Natural killer cell (primary cell): Measurements from ENCODE around the gene RDX. TPM values are rescaled to one million over a fixed set of nuclear protein-coding genes. Genes with fewer than 3 reads are reported as not detected.

ENCODE experiments used
- ATAC-seq, 3 donors: fragments of 150-1000 bp in 2 of 3; fragments of 200-7000 bp in 1 of 3; cut with Tn5 transposase; 1 replicate in 1 of 3; 2 replicates in 2 of 3; pipeline ENCODE4 v1.10.0; 2021; ENCODE audit warnings: mild to moderate bottlenecking in 2 of 3, moderate library complexity in 2 of 3
- DNase-seq, 2 donors: peaks; one replicate each; pipeline versions ENCODE4 v3.0.0 to v3.0.0-alpha.2; 2013 to 2021; ENCODE audit warnings: mixed read lengths in 1 of 2
- H3K27ac ChIP-seq: one replicate; pipeline ENCODE4 v1.5.1; 2013; ENCODE audit warnings: mild to moderate bottlenecking, low read length
- H3K27me3 ChIP-seq: one replicate; pipeline ENCODE4 v1.6.1; 2013; ENCODE audit warnings: low read length; ENCODE audit not compliant: control insufficient read depth, insufficient read depth
- H3K36me3 ChIP-seq: one replicate; pipeline ENCODE4 v1.6.1; 2013; ENCODE audit warnings: low read length; ENCODE audit not compliant: control insufficient read depth, insufficient read depth
- H3K4me1 ChIP-seq: one replicate; pipeline ENCODE4 v1.6.1; 2013; ENCODE audit warnings: low read length; ENCODE audit not compliant: control insufficient read depth, insufficient read depth
- H3K4me3 ChIP-seq: one replicate; pipeline ENCODE4 v1.5.1; 2013; ENCODE audit warnings: low read length
- H3K9me3 ChIP-seq: one replicate; pipeline ENCODE4 v1.6.1; 2013; ENCODE audit warnings: low read length; ENCODE audit not compliant: control insufficient read depth, insufficient read depth
- H3K27ac Mint-ChIP-seq, 2 donors: one replicate each; pipeline ENCODE4 v1.8.0; 2022; ENCODE audit warnings: mild to moderate bottlenecking in 2 of 2, mixed read lengths in 2 of 2, moderate library complexity in 1 of 2
- H3K27me3 Mint-ChIP-seq, 2 donors: one replicate each; pipeline ENCODE4 v1.8.0; 2022; ENCODE audit warnings: low read depth in 2 of 2, mixed read lengths in 2 of 2
- H3K36me3 Mint-ChIP-seq: one replicate; pipeline ENCODE4 v1.8.0; 2022; ENCODE audit warnings: mixed read lengths
- H3K4me1 Mint-ChIP-seq, 2 donors: one replicate each; pipeline ENCODE4 v1.8.0; 2022; ENCODE audit warnings: mixed read lengths in 2 of 2
- H3K4me3 Mint-ChIP-seq: one replicate; pipeline ENCODE4 v1.8.0; 2022; ENCODE audit warnings: mild to moderate bottlenecking, moderate library complexity, mixed read lengths
- H3K9me3 Mint-ChIP-seq, 2 donors: one replicate each; pipeline ENCODE4 v1.8.0; 2022; ENCODE audit warnings: mixed read lengths in 2 of 2
- WGBS: methylation state at CpG from one replicate; pipeline ENCODE4 v1.1.7; 2013; ENCODE audit warnings: missing lambda C conversion rate; ENCODE audit not compliant: insufficient coverage; 5-methylcytosine and 5-hydroxymethylcytosine counted together
- intact Hi-C: fragments of 100-400 bp; cut with micrococcal nuclease; formaldehyde crosslinking; loops from one replicate; pipeline ENCODE4 v1.14.2; 2022
- total RNA-seq, 4 donors: library from RNA; stranded (reverse); fragments of 120-200 nt in 1 of 4; gene quantifications; one replicate each; pipeline versions ENCODE4 v1.2.3 to v1.2.4, GENCODE V29; 2013 to 2022
- TF ChIP-seq, protein P1 (sequence below): fragments of 200-600 bp; IDR thresholded peaks from one replicate; pipeline ENCODE4 v1.8.0; 2022; ENCODE audit warnings: antibody characterized with exemption

RDX gene
- total RNA-seq, 3 donors from 2014 or later (not counting 1 experiment from before 2014, with no cell fraction given) = 22.6 to 31.1 (median 25.9) TPM

DNA sequence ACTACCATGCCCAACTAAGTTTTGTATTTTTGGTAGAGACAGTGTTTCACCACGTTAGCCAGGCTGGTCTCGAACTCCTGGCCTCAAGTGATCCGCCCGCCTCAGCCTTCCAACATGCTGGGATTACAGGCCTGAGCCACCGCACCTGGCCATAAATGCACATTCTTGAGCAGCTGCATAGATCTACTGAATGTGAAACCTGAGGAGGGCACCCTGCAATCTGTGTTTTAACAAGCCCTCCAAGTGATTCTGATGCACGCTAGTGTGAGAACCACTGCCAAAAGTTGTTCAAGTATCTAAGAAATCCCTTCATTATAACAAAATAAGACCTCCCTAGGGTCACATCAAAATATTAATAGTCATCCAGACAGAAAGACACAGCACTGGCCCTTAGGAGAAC is 89.3 kb downstream of the RDX start:
- H3K27ac Mint-ChIP-seq = no peak overlapping the region
- H3K27me3 ChIP-seq = no peaks in the 10 kb centered on the region
- no peak for ATAC-seq

DNA sequence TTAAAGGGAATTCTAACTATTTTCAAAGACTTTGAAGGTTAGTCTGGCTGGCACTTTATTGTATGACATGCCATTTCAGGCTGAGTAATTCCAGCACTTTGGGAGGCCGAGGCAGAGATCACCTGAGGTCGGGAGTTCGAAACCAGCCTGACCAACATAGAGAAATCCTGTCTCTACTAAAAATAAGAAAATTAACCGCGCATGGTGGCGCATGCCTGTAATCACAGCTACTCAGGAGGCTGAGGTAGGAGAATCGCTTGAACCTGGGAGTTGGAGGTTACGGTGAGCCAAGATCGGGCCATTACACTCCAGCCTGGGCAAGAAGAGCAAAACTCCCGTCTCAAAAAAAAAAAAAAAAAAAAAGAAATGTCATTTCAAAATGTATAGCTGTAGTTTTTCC is 95.6 kb downstream of the RDX start:
- DNase-seq (no peak), ATAC-seq (no peak)
- Mint-ChIP-seq H3K36me3 (no peaks in the 10 kb centered on the region), H3K4me1 (no peaks in the 10 kb centered on the region), H3K27ac (no peak overlapping the region), H3K27me3 (peaks cover 0 to 5% of the 10 kb centered on the region in 2 donors), H3K9me3 (no peaks in the 10 kb centered on the region), H3K4me3 (no peak overlapping the region)
- Histone ChIP-seq H3K27me3 (no peaks in the 10 kb centered on the region), H3K36me3 (no peaks in the 10 kb centered on the region), H3K9me3 (no peaks in the 10 kb centered on the region), H3K4me1 (no peaks in the 10 kb centered on the region), H3K4me3 (no peak overlapping the region), H3K27ac (no peak overlapping the region)
- intact Hi-C loops = loop anchor here (1.0 kb wide), 3 partner anchors 175 to 1029 kb away; no protein-coding TSS in a partner anchor
- TF ChIP-seq, protein P1, sequence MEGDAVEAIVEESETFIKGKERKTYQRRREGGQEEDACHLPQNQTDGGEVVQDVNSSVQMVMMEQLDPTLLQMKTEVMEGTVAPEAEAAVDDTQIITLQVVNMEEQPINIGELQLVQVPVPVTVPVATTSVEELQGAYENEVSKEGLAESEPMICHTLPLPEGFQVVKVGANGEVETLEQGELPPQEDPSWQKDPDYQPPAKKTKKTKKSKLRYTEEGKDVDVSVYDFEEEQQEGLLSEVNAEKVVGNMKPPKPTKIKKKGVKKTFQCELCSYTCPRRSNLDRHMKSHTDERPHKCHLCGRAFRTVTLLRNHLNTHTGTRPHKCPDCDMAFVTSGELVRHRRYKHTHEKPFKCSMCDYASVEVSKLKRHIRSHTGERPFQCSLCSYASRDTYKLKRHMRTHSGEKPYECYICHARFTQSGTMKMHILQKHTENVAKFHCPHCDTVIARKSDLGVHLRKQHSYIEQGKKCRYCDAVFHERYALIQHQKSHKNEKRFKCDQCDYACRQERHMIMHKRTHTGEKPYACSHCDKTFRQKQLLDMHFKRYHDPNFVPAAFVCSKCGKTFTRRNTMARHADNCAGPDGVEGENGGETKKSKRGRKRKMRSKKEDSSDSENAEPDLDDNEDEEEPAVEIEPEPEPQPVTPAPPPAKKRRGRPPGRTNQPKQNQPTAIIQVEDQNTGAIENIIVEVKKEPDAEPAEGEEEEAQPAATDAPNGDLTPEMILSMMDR = no peak
- 90% methylated on average over 9 of the region's 10 CpGs for WGBS

More for the DNA sequence above, 89.3 kb downstream of the RDX start:
- H3K4me3 Mint-ChIP-seq = no peak overlapping the region
- no peaks in the 10 kb centered on the region for H3K9me3 ChIP-seq
- no peak overlapping the region for H3K4me3 ChIP-seq
- H3K9me3 Mint-ChIP-seq = no peaks in the 10 kb centered on the region
- H3K27ac ChIP-seq = no peak overlapping the region
- peaks cover 0 to 8% of the 10 kb centered on the region in 2 donors for H3K27me3 Mint-ChIP-seq
- intact Hi-C loops = no loop called here
- no peaks in the 10 kb centered on the region for H3K36me3 ChIP-seq
- 97% methylated on average over 6 of the region's 6 CpGs for WGBS
- no peaks in the 10 kb centered on the region for H3K36me3 Mint-ChIP-seq
- no peak for DNase-seq
- H3K4me1 Mint-ChIP-seq = no peaks in the 10 kb centered on the region
- TF ChIP-seq, protein P1 = no peak
- H3K4me1 ChIP-seq = no peaks in the 10 kb centered on the region

DNA sequence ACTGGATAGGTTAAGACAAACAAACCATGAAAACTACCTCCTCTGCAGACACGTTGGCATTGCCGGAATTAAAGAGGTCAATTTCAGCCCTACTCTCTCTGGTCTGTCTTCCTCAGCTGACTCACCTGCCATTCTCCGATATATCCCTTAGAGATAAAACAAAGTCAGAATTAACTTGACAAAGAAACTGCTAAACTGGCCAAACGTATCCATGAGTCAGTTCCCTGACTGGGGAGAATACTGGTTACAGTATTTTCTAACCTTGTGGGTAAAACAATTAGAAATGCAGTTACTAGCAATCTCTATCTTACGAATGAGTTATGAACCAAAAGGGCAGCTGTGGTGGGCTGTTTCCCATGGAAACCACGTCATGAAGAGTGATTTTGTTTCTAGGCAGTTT is 96.2 kb downstream of the RDX start:
- Histone ChIP-seq H3K9me3 (no peaks in the 10 kb centered on the region), H3K4me3 (no peak overlapping the region), H3K27me3 (no peaks in the 10 kb centered on the region), H3K27ac (no peak overlapping the region), H3K4me1 (no peaks in the 10 kb centered on the region), H3K36me3 (no peaks in the 10 kb centered on the region)
- intact Hi-C loops = no loop called here
- Mint-ChIP-seq H3K36me3 (no peaks in the 10 kb centered on the region), H3K4me3 (no peak overlapping the region), H3K27me3 (peaks cover 0 to 5% of the 10 kb centered on the region in 2 donors), H3K27ac (no peak overlapping the region), H3K4me1 (no peaks in the 10 kb centered on the region), H3K9me3 (no peaks in the 10 kb centered on the region)
- DNase-seq = no peak
- ATAC-seq = no peak
- TF ChIP-seq, protein P1 = no peak
- WGBS = 89% methylated on average over 6 of the region's 6 CpGs
